ENCODE measurements around the gene SNX3.
"Not testable (repeated sequence)": the region's sequence is repeated elsewhere in the genome, so short reads cannot be mapped to it uniquely, and the experiment has no call there.

Gene SNX3

DNA sequence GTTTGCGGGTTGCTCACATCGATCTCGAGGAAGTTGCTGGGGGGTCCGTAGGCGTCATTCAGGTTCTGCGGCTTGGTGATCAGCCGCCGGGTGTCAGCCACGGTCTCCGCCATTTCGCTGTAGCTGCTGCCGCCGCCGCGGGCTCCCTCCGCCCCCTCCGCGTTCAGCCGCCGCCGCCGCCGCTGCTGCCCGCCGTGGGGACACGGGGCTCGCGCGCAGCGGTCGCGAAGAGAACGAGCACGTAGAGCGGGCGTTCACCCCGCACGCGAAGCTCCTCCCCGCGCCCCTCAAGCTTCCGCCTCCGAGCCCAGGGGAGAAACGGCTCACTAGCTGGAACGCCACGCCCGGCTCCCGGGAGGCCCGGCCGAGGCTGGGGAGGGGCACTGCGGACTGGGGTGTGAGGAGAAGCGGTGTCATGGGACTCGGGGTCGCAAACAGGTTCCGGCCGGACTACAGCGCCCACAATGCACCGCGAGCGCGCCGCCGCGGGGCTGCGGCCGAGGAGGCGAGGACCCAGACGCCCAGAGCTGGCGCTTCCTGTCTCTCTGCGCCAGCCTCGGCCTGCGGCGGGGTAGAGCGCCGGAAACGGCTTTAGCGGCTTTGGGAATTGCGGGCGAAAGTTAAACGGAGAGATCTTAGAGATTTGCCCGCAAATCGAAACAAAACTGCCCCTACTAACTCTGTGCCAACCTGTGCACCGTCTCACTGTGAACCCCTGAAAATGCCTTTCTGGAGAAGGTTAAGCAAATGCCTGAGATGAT lies at the start of gene SNX3:
TSS of gene SNX3 (minus strand) at position 232 of the 761 bp plus-strand sequence. CDS start at position 113, 119 bp downstream.
- DNase-seq (ENCODE audit: low spot score) (peak; percentile 88), FAIRE-seq (peak; percentile 46)

GRCh38 chr6:108309844-108310243 lies 49.0 kb upstream of the SNX3 start:
- DNase-seq (ENCODE audit: low spot score) (no peak), FAIRE-seq (no peak)

GRCh38 chr6:108308641-108309040 lies 47.8 kb upstream of the SNX3 start:
- FAIRE-seq, result not testable (repeated sequence)

DNA sequence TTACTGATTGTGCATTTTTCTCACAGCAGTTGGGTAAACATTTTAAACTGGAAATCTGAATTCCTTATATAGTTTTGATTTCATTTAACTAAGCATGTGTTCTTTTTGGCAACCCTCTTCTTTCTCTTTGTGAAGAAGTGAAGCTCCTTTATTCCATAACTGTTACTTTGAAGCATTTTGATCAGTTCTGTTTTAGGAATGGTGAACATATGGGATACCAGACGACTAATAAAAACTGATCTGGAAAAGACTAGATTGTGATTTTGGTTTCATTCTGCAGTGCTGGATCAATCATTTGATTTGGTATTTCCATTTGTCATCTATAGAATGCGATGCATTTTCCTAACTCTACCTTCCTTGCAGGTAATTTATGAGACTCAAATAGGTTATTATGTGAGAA lies 43.8 kb upstream of the SNX3 start:
- DNase-seq (ENCODE audit: low spot score) (no peak), FAIRE-seq (no peak)

More at GRCh38 chr6:108308641-108309040, 47.8 kb upstream of the SNX3 start:
- not testable (repeated sequence) for DNase-seq (ENCODE audit: low spot score)

DNA sequence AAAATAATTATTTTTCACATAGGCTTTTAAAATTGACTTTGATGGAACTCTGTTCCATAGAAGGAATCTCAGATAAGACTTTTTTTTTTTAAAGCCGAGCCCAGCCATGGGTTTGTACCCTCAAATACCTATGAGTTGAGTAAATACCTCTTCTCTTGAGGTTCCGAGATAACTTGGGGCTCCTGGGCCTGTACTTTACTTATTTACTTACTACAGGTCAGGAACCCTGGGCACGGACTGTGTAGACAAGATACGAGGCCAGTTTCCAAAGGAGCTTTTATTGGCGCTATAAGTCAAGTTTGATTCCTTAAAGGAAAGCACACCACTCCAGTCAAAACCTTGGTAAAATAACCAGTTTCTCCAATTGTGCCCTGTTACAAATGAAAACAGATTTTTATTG lies 41.5 kb upstream of the SNX3 start:
- FAIRE-seq (no peak), DNase-seq (ENCODE audit: low spot score) (no peak)

DNA sequence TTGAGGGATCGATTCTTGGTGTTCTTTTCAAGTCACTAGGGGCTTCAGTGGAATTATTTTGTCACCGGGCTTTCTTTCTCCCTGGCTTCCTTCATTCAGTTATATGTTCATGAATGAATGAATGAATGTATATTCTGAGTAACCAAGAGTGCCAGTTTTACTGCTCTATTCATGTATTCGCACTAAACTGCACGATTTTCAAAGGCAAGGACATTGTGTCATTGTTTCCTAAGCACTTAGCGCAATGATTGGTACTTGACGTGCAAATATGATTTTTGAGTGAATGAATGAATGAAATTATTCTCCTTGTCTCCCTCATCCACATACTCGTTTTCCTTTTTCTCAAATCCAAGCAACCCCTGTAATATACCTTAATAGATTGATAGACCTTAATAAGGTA lies 34.8 kb upstream of the SNX3 start:
- no peak for DNase-seq (ENCODE audit: low spot score)

GRCh38 chr6:108294727-108295625 lies 34.1 kb upstream of the SNX3 start, which contains the start of gene AFG1L:
Gene AFG1L (plus strand): TSS chr6:108295054. CDS start chr6:108295080, 26 bp downstream.
- DNase-seq (ENCODE audit: low spot score) (peak; percentile 73), FAIRE-seq (no peak)

More for the DNA sequence above, 34.8 kb upstream of the SNX3 start:
- FAIRE-seq, result no peak

DNA sequence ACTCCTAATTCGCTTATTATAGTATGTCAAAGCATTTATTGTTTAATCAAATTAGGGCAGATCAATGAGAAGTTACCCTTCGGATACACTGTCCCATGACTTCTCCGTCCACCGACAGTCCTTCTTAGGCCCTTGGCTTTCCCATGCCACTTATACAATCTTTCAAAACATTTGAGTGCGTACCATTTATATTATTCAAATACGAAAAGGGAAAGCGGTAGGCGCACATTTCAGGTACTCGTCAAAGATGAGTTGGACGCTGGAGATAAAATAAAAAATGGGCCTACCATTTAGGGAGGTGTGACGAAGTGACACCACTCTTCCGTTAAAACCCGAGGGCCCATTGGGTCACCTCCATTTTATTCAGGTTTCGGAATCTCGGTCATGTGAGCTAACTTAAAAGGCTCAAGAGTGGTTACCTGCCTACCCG lies 33.5 kb upstream of the SNX3 start:
- DNase-seq (ENCODE audit: low spot score) (no peak), FAIRE-seq (no peak)

GRCh38 chr6:108293527-108294296 lies 32.9 kb upstream of the SNX3 start:
- DNase-seq (ENCODE audit: low spot score), result no peak
- no peak for FAIRE-seq

DNA sequence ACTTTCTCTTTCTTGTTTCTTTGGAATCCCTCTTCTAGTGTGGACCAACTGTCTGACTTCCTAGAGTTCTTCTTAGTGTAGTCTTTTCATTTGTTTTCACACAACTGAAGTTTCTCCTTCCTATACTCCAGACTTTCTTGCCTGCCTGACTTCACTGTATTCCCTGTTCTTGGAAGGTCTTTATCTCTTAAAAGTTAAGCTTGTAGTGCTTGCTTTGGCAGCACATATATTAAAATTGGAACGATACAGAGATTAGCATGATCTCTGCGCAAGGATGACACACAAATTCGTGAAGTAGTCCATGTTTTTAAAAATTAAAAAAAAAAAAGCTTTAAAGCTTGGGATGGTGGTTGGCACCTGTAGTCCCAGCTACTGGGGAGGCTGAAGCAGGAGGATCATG lies 31.7 kb upstream of the SNX3 start:
- FAIRE-seq; DNase-seq (ENCODE audit: low spot score): not testable (repeated sequence)

GRCh38 chr6:108291091-108291490 lies 30.3 kb upstream of the SNX3 start:
- DNase-seq (ENCODE audit: low spot score) (no peak), FAIRE-seq (no peak)

DNA sequence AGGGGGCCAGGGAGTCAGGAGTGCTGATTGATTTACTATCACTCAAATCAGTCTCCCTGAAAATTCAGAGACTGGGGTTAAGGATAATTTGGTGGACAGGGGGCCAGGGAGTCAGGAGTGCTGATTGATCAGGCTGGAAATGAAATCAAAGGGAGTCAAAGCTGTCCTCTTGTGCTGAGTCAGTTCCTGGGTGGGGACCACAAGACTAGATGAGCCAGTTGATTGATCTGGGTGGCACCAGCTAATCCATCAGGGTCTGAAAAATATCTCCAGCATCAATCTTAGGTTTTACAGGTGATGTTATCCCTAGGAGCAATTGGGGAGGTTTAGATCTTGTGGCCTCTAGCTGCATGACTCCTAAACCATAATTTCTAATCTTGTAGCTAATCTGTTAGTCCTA lies 27.9 kb upstream of the SNX3 start:
- FAIRE-seq, result no peak

DNA sequence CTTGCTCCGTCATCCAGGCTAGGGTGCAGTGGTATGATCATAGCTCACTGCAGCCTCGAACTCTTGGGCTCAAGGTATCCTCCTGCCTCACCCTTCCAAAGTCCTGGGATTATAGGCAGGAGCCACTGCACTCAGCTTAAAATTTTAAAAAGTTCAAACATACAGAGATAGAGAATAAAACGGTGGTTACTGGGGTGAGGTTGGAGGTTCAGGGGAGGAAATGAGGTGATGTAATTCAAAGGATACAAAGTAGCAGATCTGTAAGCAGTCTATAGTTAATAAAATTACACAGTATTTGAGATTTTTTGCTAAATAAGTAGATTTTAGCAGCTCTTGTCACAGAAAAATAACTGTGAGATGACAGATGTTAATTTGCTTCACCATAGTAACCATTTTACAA lies 26.5 kb upstream of the SNX3 start:
- no peak for DNase-seq (ENCODE audit: low spot score)

More for the DNA sequence above, 27.9 kb upstream of the SNX3 start:
- no peak for DNase-seq (ENCODE audit: low spot score)

DNA sequence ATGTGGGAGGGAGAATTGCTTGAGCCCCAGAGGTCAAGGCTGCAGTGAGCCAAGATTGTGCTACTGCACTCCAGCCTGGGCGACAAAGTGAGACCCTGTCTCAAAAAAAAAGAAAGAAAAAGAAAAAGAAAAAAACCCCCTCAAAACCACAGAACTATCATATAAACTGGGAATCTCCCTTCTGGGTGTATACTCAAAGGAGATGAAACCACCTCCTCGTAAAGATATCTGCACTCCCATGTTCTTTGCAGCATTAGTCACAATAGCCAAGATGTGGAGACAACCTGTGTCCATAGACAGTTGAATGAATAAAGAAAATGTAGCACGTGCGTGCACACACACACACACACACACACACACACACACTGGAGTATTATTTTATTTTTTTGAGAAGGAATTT lies 25.5 kb upstream of the SNX3 start:
- FAIRE-seq (no peak), DNase-seq (ENCODE audit: low spot score) (no peak)

More for the DNA sequence above, 26.5 kb upstream of the SNX3 start:
- FAIRE-seq, result no peak

- DNase-seq (ENCODE audit: low spot score), result no peak
- FAIRE-seq, result no peak
These were observed 24.5 kb upstream of the SNX3 start for GRCh38 chr6:108285381-108285780.

GRCh38 chr6:108277831-108278230 lies 17.0 kb upstream of the SNX3 start:
- no peak for FAIRE-seq
- DNase-seq (ENCODE audit: low spot score), result peak; percentile 11

- no peak for FAIRE-seq
These were observed 16.5 kb upstream of the SNX3 start for GRCh38 chr6:108277295-108277694.

GRCh38 chr6:108275976-108276375 lies 15.1 kb upstream of the SNX3 start:
- FAIRE-seq, result no peak
- no peak for DNase-seq (ENCODE audit: low spot score)

More at GRCh38 chr6:108277295-108277694, 16.5 kb upstream of the SNX3 start:
- no peak for DNase-seq (ENCODE audit: low spot score)

GRCh38 chr6:108274546-108274945 lies 13.7 kb upstream of the SNX3 start:
- FAIRE-seq, result no peak
- no peak for DNase-seq (ENCODE audit: low spot score)

DNA sequence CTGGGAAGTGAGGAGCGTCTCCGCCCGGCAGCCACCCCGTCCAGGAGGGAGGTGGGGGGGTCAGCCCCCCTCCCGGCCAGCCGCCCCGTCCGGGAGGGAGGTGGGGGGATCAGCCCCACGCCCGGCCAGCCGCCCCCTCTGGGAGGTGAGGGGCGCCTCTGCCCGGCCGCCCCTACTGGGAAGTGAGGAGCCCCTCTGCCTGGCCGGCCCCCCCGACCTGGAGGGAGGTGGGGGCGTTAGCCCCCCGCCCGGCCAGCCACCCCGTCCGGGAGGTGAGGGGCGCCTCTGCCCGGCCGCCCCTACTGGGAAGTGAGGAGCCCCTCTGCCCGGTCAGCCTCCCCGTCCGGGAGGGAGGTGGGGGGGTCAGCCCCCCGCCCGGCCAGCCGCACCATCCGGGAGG lies 9.1 kb upstream of the SNX3 start:
- DNase-seq (ENCODE audit: low spot score); FAIRE-seq: not testable (repeated sequence)

DNA sequence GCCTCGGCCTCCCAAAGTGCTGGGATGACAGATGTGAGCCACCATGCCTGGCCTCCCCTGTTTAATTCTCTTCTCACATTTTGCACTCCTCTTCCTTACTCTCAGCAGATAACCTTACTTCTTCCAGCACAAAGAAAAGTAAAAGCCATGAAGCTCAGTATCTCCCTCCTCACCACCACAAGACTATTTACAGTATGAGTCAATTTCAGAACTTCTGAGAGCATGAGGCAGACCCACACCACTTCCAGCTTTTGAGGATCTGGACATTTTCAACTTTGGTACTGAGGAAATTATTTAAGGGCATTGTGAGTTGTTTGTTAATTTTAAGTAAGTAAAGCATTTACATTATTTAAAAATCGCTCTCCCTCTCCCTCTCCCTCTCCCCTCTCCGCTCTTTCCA lies 8.0 kb upstream of the SNX3 start:
- no peak for DNase-seq (ENCODE audit: low spot score)

More for the DNA sequence above, 8.0 kb upstream of the SNX3 start:
- no peak for FAIRE-seq

Measured in RCC 7860 (cell line).